Measurements from ENCODE around the gene SLC38A2. TPM values are rescaled to one million over a fixed set of nuclear protein-coding genes. Genes with fewer than 3 reads are reported as not detected.
A peak's percentile ranks its signal among the peaks of the same experiment; 100 is the strongest.

Gene SLC38A2
- total RNA-seq, 1 experiment from 2014 or later, result 453 TPM

DNA sequence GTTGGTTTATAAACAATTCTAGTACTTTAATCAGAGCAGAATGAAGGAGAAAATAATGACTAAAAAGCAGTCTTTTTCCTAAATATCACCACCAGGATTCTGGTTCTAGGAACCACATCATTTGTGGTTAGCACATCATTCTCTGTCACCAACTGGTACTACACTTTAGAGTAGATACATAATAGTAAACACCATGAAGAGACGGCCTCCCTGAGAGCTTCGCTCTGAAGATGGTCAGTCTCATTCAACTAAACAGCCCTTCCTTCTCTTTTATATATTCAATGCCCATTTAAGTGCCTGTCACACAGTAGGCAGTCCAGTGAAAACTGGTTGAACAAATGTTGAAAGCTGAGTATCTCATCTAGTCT is 10.9 kb downstream of the SLC38A2 start:
- no peak overlapping the region for H3K18ac ChIP-seq (ENCODE audit: insufficient read length, low read depth, low read length)
- no peak for DNase-seq
- no peak overlapping the region for H3T11ph ChIP-seq (ENCODE audit: low read length)
- H3K4me2 ChIP-seq (ENCODE audit: insufficient read depth, insufficient read length, low read length), result no peak overlapping the region
- H3K23ac ChIP-seq (ENCODE audit: insufficient read length, low read depth, low read length), result no peak overlapping the region
- H2BK15ac ChIP-seq (ENCODE audit: low read depth, low read length), result no peak overlapping the region
- no peak overlapping the region for H4K5ac ChIP-seq (ENCODE audit: insufficient read length, low read depth, low read length)
- TF ChIP-seq, protein P1, sequence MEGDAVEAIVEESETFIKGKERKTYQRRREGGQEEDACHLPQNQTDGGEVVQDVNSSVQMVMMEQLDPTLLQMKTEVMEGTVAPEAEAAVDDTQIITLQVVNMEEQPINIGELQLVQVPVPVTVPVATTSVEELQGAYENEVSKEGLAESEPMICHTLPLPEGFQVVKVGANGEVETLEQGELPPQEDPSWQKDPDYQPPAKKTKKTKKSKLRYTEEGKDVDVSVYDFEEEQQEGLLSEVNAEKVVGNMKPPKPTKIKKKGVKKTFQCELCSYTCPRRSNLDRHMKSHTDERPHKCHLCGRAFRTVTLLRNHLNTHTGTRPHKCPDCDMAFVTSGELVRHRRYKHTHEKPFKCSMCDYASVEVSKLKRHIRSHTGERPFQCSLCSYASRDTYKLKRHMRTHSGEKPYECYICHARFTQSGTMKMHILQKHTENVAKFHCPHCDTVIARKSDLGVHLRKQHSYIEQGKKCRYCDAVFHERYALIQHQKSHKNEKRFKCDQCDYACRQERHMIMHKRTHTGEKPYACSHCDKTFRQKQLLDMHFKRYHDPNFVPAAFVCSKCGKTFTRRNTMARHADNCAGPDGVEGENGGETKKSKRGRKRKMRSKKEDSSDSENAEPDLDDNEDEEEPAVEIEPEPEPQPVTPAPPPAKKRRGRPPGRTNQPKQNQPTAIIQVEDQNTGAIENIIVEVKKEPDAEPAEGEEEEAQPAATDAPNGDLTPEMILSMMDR (conservative IDR thresholded peaks at IDR 0.05), result no peak
- no peak overlapping the region for H2AFZ ChIP-seq (ENCODE audit: low read length)
- no peaks in the 10 kb centered on the region for H3K23me2 ChIP-seq (ENCODE audit: insufficient read length, low read depth, low read length, poor library complexity, severe bottlenecking)
- no peak overlapping the region for H3K27ac ChIP-seq (ENCODE audit: insufficient read length, low read depth, low read length)
- no peak overlapping the region for H3K9ac ChIP-seq (ENCODE audit: extremely low read depth, insufficient read length, low read length)
- no peak overlapping the region for H2BK20ac ChIP-seq (ENCODE audit: low read depth, low read length, poor library complexity, severe bottlenecking)
- no peak overlapping the region for H2AK5ac ChIP-seq (ENCODE audit: insufficient read length, low read length)
- H2BK120ac ChIP-seq (ENCODE audit: low read depth, low read length, poor library complexity, severe bottlenecking), result no peak overlapping the region
- peaks cover 9 to 11% of the 10 kb centered on the region in 2 experiments for H3K4me1 Mint-ChIP-seq
- no peaks in the 10 kb centered on the region for H3K27me3 ChIP-seq (ENCODE audit: insufficient read depth, low read length)
- H3K79me1 ChIP-seq (ENCODE audit: insufficient read depth, low read depth, low read length, poor library complexity, severe bottlenecking), result no peaks in the 10 kb centered on the region
- no peak overlapping the region for H4K8ac ChIP-seq (replicated peaks; ENCODE audit: insufficient read length, low read depth, low read length)
- H3K36me3 Mint-ChIP-seq (ENCODE audit: insufficient read depth in 1 of 3, low read depth in 3 of 3), result peaks cover 61 to 78% (median 77%) of the 10 kb centered on the region in 3 experiments
- no peak overlapping the region for H3K56ac ChIP-seq (ENCODE audit: insufficient read length, low read depth, low read length)
- no peak overlapping the region for H2BK5ac ChIP-seq (ENCODE audit: insufficient read length, low read length)
- WGBS (ENCODE audit: extremely low coverage, insufficient read length, low lambda C conversion rate), result no CpG with 5 or more reads among the region's 2 CpGs
- H3K4me3 Mint-ChIP-seq, result 0 out of 5 replicates have a peak overlapping the region, but pooled peaks of 1 of the 2 experiments have one; percentile 5
- no peaks in the 10 kb centered on the region for H4K20me1 ChIP-seq (ENCODE audit: control insufficient read depth, insufficient read depth, insufficient read length)
- no peaks in the 10 kb centered on the region for H3K79me2 ChIP-seq (ENCODE audit: insufficient read depth, low read length)
- no peak overlapping the region for H2BK12ac ChIP-seq (ENCODE audit: insufficient read length, low read depth, low read length)
- H3K9me3 Mint-ChIP-seq, result no peaks in the 10 kb centered on the region
- H3K27me3 Mint-ChIP-seq (ENCODE audit: low read depth), result peaks cover under 1% of the 10 kb centered on the region; the same call in 1 of the 2 replicates
- no peaks in the 10 kb centered on the region for H3K9me3 ChIP-seq (ENCODE audit: control insufficient read depth, low read depth, low read length)
- peak overlapping the region in 1 of 3 experiments; percentile 8; a peak in 1 of 7 replicates for H3K27ac Mint-ChIP-seq
- no peak overlapping the region for H3K4ac ChIP-seq (ENCODE audit: low read depth, low read length)
- H3K14ac ChIP-seq (ENCODE audit: insufficient read depth, low read length), result no peak overlapping the region
- H4K91ac ChIP-seq (ENCODE audit: insufficient read length, low read depth, low read length), result no peak overlapping the region
- no peaks in the 10 kb centered on the region for H3K4me1 ChIP-seq (ENCODE audit: insufficient read depth, low read length)
